NCI-H1436 (cell line): ENCODE results near the gene ROBO1.
"Not testable (repeated sequence)": the region's sequence is repeated elsewhere in the genome, so short reads cannot be mapped to it uniquely, and the experiment has no call there.

ENCODE experiments used
- DNase-seq: peaks from one replicate; lab custom pipeline; 2025; lab: John Stamatoyannopoulos, UW

The ROBO1 gene

GRCh38 chr3:79369306-79369705 lies 398.5 kb downstream of the ROBO1 start:
- DNase-seq, result no peak

- DNase-seq, result no peak
Measured at GRCh38 chr3:79368403-79368802, 399.4 kb downstream of the ROBO1 start.

- no peak for DNase-seq
Measured at GRCh38 chr3:79367803-79368202, 400.0 kb downstream of the ROBO1 start.

GRCh38 chr3:79367066-79367465 lies 400.7 kb downstream of the ROBO1 start:
- no peak for DNase-seq

- DNase-seq, result no peak
Measured at GRCh38 chr3:79366414-79366813, 401.4 kb downstream of the ROBO1 start.

- DNase-seq, result no peak
Measured at GRCh38 chr3:79364784-79365183, 403.0 kb downstream of the ROBO1 start.

GRCh38 chr3:79362571-79363270 lies 405.1 kb downstream of the ROBO1 start:
- DNase-seq, result no peak

- DNase-seq, result no peak
Measured at GRCh38 chr3:79361748-79362378, 405.9 kb downstream of the ROBO1 start.

- DNase-seq, result no peak
Measured at GRCh38 chr3:79358327-79358726, 409.5 kb downstream of the ROBO1 start.

- no peak for DNase-seq
Measured at GRCh38 chr3:79354179-79354688, 413.6 kb downstream of the ROBO1 start.

- DNase-seq, result no peak
Measured at GRCh38 chr3:79351699-79352098, 416.1 kb downstream of the ROBO1 start.

- no peak for DNase-seq
Measured at GRCh38 chr3:79344876-79345871, 422.6 kb downstream of the ROBO1 start.

GRCh38 chr3:79341961-79342360 lies 425.8 kb downstream of the ROBO1 start:
- DNase-seq, result no peak

GRCh38 chr3:79339846-79340245 lies 428.0 kb downstream of the ROBO1 start:
- no peak for DNase-seq

- DNase-seq, result no peak
Measured at GRCh38 chr3:79337798-79338197, 430.0 kb downstream of the ROBO1 start.

GRCh38 chr3:79329154-79329553 lies 438.6 kb downstream of the ROBO1 start:
- no peak for DNase-seq

GRCh38 chr3:79326642-79327041 lies 441.2 kb downstream of the ROBO1 start:
- DNase-seq, result no peak

GRCh38 chr3:79325833-79326383 lies 441.9 kb downstream of the ROBO1 start:
- DNase-seq, result not testable (repeated sequence)

GRCh38 chr3:79317551-79318518 lies 450.0 kb downstream of the ROBO1 start:
- no peak for DNase-seq

- no peak for DNase-seq
Measured at GRCh38 chr3:79314962-79315361, 452.8 kb downstream of the ROBO1 start.

GRCh38 chr3:79314544-79314943 lies 453.3 kb downstream of the ROBO1 start:
- DNase-seq, result no peak
